GM12891 (cell line): Measurements from ENCODE around the gene GABPB1.

Experiments used
- DNase-seq: peaks from one replicate; pipeline ENCODE4 v3.0.0; 2011; ENCODE audit warnings: low spot score; ENCODE audit not compliant: insufficient read length
- FAIRE-seq: peaks from 2 replicates; lab custom pipeline; 2011; peaks lifted over from hg19 to GRCh38; lab: Jason Lieb, UNC
- PAX5 ChIP-seq: IDR thresholded peaks from 2 replicates; pipeline ENCODE4 v1.6.1; 2011; ENCODE audit warnings: low read length, moderate library complexity, mild to moderate bottlenecking; ENCODE audit not compliant: insufficient read depth, severe bottlenecking
- POLR2A ChIP-seq: IDR thresholded peaks from 2 replicates; pipeline ENCODE4 v1.6.1; 2011; ENCODE audit warnings: low read depth, low read length, control low read depth
- POLR2AphosphoS5 ChIP-seq: IDR thresholded peaks from 2 replicates; pipeline ENCODE4 v1.6.1; 2011; ENCODE audit warnings: low read depth, low read length, control low read depth
- POU2F2 ChIP-seq: IDR thresholded peaks from 2 replicates; pipeline ENCODE4 v1.6.1; 2011; ENCODE audit warnings: low read depth, mild to moderate bottlenecking, control low read depth, low read length, moderate library complexity
- SPI1 ChIP-seq: IDR thresholded peaks from 2 replicates; pipeline ENCODE4 v1.6.1; 2011; ENCODE audit warnings: low read depth, low read length, control low read depth
- TAF1 ChIP-seq: IDR thresholded peaks from 2 replicates; pipeline ENCODE4 v1.6.1; 2011; ENCODE audit warnings: low read depth, low read length, control low read depth

Gene GABPB1

GRCh38 chr15:50280271-50280670 is 74.7 kb downstream of the GABPB1 start:
- no peak for FAIRE-seq
- no peak for DNase-seq
- TF ChIP-seq SPI1 (no peak), POU2F2 (no peak), TAF1 (no peak), POLR2AphosphoS5 (no peak), PAX5 (no peak), POLR2A (no peak)

GRCh38 chr15:50278496-50278895 is 76.5 kb downstream of the GABPB1 start:
- TF ChIP-seq SPI1, result no peak
- TF ChIP-seq TAF1, result no peak
- TF ChIP-seq POU2F2, result no peak
- no peak for TF ChIP-seq PAX5
- FAIRE-seq (no peak), DNase-seq (no peak)

GRCh38 chr15:50277370-50277769 is 77.6 kb downstream of the GABPB1 start:
- no peak for TF ChIP-seq TAF1
- TF ChIP-seq SPI1, result no peak
- TF ChIP-seq PAX5, result no peak
- TF ChIP-seq POLR2AphosphoS5, result no peak
- no peak for TF ChIP-seq POU2F2
- TF ChIP-seq POLR2A, result no peak
- DNase-seq (no peak), FAIRE-seq (no peak)

GRCh38 chr15:50275908-50276307 is 79.1 kb downstream of the GABPB1 start:
- TF ChIP-seq POU2F2, result no peak
- no peak for TF ChIP-seq PAX5
- FAIRE-seq (no peak), DNase-seq (no peak)

GRCh38 chr15:50275091-50275490 is 79.9 kb downstream of the GABPB1 start:
- no peak for FAIRE-seq
- TF ChIP-seq POLR2AphosphoS5 (no peak), SPI1 (no peak), POLR2A (no peak), PAX5 (no peak), POU2F2 (no peak), TAF1 (no peak)
- no peak for DNase-seq

- TF ChIP-seq TAF1 (no peak), SPI1 (no peak), POU2F2 (no peak), POLR2AphosphoS5 (no peak), PAX5 (no peak), POLR2A (no peak)
- DNase-seq (no peak), FAIRE-seq (no peak)
Observed at GRCh38 chr15:50267577-50267976, 87.4 kb downstream of the GABPB1 start.

GRCh38 chr15:50265620-50266019 is 89.4 kb downstream of the GABPB1 start, which contains the start of gene HDC:
HDC (minus strand) TSS chr15:50265726; CDS start chr15:50265623, 103 bp downstream.
- DNase-seq (no peak), FAIRE-seq (no peak)
- TF ChIP-seq POU2F2, result no peak
- no peak for TF ChIP-seq PAX5
- no peak for TF ChIP-seq TAF1
- no peak for TF ChIP-seq POLR2A
- no peak for TF ChIP-seq POLR2AphosphoS5
- no peak for TF ChIP-seq SPI1

GRCh38 chr15:50262533-50262932 is 92.5 kb downstream of the GABPB1 start:
- no peak for TF ChIP-seq POU2F2
- no peak for FAIRE-seq
- DNase-seq, result no peak

- TF ChIP-seq POLR2A (no peak), POLR2AphosphoS5 (no peak), SPI1 (no peak), PAX5 (no peak), POU2F2 (no peak), TAF1 (no peak)
- FAIRE-seq (no peak), DNase-seq (no peak)
Observed at GRCh38 chr15:50261981-50262380, 93.0 kb downstream of the GABPB1 start.

- FAIRE-seq (no peak), DNase-seq (no peak)
Observed at GRCh38 chr15:50260969-50261496, 94.0 kb downstream of the GABPB1 start.

More at GRCh38 chr15:50260969-50261496, 94.0 kb downstream of the GABPB1 start:
- TF ChIP-seq POLR2A (no peak), POU2F2 (no peak), POLR2AphosphoS5 (no peak), TAF1 (no peak), SPI1 (no peak), PAX5 (no peak)
